SW480 (cell line): ENCODE measurements around the gene VENTX.

Experiments
- DNase-seq: peaks from one replicate; pipeline ENCODE4 v3.0.0-alpha.2; 2016; ENCODE audit warnings: low spot score

Gene VENTX, protein sequence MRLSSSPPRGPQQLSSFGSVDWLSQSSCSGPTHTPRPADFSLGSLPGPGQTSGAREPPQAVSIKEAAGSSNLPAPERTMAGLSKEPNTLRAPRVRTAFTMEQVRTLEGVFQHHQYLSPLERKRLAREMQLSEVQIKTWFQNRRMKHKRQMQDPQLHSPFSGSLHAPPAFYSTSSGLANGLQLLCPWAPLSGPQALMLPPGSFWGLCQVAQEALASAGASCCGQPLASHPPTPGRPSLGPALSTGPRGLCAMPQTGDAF

DNA sequence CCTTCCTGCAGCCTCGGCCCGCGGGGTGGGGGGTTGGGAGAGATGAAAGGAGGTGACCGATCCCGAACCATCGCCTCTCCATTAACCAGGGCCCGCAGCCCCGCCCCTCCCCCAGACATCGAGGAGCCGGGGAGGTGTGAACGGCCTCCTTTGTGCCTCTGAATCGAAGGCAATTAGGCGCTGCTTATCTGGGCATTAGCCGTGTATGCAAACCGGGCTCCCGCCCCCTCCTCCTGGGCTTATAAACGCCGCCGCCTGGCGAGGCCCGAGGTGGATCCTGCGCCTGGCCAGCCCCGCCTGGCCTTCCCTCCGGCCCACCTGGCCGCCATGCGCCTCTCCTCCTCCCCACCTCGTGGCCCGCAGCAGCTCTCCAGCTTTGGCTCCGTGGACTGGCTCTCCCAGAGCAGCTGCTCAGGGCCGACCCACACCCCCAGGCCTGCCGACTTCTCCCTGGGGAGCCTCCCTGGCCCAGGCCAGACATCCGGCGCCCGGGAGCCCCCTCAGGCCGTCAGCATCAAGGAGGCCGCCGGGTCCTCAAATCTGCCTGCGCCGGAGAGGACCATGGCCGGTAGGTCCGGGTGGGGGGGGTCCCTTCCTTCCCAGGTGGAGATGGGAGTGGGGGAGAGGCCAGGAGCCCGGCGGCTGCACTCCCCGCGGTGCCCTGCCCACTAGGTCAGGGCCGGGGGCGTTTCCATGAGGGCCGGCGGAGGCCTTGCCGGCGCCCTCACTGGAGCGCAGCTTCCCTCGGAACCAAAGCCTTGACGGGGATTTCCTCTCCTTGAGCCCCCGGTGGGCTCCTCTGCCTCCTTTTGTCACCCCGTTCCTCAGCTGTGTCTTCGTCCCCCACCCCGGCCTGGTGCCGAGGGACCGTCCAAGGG is at the start of gene VENTX:
VENTX (plus strand) TSS at position 268 of the 878 bp plus-strand sequence; CDS start at position 328, 60 bp downstream.
- DNase-seq, result no peak

DNA sequence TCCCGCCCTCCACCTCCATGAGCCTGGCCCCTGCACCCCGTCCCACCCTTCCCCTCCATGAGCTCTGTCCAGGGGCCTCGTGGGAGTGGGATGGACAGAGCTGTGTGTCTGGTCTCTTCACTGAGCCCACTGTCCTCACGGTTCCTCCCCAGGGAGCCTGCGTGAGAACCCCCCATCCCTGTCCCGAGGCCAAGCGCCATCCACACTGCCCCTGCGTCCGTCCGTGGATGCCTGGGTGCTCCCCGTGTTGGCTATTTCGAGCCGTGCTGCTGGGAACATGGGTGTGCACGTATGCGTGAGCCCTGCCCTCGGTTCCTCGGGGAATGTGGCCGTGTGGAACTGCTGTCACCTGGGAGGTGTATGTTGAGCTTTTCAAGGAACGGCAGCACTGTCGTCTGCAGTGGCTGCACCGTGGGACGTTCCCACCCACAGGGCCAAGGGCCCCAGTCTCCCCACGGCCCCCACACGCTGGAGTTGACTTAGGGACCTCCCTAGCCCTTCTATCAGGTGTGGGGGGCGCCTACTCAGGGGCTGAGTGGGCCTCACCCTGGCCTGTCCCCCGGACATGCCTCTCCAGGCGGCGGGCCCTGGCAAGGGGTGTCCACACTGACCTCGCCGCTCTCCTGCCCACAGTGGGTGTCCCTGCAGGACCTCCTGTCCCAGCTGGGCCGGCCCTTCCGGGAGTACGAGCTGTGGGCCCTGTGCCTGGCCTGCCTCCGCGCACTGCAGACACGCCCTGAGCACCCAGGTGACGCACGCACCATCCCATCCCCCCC is 49.6 kb upstream of the VENTX start:
- DNase-seq, result no peak

DNA sequence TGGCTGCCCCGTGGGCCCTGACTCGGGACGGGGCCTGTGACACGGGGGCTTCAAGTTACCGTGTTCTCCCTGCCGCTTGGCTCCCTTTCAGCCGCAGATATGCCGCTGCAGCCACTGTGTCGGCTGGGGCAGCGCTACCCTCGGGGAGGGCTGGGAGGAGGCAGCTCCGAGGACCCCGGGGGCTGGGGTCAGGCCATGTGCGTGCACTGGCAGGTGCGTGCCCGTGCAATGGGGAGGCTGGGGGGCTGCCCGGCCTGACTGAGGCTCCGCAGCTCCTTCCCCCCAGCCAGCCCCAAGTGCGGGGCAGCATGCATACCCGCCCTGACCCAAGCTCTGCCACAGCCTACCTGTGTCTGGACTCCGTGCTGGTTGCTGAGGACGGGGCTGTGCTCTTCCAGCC is 48.4 kb upstream of the VENTX start:
- DNase-seq, result no peak

DNA sequence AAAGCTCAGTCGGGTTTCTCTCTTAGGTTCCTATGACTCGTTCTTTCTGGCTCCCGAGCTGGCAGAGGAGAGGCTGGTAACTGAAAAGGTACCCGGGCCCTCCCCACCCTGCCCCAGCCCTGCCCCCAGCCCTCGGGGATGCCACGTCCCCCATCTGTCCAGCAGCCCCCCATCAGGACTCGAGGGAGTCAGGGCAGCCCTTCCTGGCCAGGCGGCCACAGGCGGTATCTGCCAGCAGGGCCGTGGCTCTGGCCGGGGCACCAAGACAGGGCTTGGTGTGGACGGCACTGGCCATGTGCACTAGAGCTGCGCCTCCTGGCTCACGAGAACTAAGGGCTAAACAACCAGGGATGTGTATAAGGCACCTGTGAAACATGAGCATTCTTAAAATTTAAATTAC is 47.9 kb upstream of the VENTX start:
- no peak for DNase-seq

DNA sequence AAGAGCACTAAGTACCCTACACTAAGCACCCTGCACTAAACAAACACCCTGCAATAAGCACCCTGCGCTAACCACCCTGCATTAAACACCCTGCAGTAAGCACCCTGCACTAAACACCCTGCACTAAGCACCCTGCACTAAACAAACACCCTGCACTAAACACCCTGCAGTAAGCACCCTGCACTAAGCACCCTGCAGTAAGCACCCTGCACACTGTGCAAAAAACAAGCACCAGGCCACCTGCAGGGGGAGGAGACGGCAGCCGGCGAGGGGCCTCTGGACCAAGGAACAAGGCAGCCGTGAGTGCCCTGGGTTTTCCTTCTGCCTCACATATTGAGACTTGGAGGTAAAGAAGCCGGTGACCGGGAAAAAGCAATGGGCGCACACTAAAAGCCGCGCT is 47.4 kb upstream of the VENTX start:
- DNase-seq, result no peak

DNA sequence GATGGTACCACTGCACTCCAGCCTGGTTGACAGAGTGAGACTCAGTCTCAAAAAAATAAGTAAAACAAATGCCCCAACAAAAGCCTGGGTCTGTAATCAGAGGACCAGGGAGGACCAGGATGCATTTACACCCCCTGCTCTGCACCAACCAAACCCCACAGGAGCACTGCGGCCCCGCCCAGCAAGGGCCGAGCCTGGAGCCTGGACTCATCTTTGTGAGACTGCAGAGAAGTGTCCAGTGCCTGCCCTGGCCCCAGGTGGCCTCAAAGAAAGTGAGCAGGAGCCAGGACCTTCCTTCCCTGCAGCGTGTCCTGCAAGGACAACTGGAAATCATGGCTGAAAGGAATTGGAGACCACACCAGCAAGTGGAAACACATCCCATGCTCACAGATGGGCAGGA is 46.0 kb upstream of the VENTX start:
- DNase-seq, result no peak

DNA sequence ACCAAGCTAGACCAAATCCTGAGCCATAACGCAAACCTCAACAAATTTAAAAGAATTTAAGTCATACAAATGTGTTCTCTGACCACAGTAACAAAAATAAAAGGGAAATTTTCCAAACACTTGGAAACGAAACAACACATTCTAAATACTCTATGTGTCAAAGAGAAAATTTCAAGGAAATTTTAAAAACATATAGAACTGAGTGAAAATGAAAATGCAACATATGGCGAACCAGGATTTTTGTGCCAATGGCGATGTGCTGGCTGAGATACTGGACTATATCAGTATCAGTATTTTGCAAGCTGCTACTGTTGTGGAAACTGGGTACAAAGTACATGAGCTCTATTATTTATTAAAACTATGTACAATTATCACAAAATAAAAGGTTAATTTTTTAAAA is 43.5 kb upstream of the VENTX start:
- DNase-seq, result no peak

DNA sequence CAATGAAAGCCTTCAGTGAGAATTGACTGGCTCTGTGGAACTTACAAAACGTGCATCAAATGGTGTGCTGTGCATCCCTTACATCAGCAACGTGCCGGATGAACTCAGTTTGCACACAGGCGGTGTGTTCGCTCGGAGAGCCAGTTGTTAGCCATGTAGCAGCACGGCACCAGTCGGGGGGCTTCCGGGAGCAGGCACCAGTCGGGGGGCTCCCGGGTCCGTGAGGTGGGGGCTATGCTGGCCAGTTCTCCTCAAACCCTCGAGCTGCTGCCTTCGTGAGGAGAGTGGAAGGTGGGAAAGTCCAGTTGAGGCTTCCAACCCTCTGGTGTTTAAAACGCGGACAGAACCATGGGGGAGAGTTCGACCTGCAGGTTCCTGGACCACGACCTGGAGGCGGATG is 42.6 kb upstream of the VENTX start:
- no peak for DNase-seq

DNA sequence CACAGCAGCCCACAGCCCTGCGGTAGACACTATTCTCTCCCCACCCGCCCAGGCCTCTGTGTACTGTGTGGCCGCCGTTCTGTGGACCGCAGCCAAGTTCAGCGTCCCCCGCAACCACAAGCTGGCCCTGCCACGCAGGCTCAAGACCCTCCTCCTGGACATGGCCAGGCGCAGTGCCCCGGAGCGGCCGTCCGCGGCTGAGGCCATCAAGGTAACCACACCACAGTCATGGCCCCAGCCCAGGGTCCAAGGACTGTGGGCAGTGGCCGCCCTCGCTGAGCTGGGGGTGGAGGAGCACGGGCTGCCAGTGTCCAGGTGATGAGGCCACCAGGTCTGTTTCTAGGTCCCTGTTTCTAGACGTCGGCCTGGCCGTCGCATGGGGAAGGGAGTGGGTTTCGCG is 42.0 kb upstream of the VENTX start:
- DNase-seq, result no peak

DNA sequence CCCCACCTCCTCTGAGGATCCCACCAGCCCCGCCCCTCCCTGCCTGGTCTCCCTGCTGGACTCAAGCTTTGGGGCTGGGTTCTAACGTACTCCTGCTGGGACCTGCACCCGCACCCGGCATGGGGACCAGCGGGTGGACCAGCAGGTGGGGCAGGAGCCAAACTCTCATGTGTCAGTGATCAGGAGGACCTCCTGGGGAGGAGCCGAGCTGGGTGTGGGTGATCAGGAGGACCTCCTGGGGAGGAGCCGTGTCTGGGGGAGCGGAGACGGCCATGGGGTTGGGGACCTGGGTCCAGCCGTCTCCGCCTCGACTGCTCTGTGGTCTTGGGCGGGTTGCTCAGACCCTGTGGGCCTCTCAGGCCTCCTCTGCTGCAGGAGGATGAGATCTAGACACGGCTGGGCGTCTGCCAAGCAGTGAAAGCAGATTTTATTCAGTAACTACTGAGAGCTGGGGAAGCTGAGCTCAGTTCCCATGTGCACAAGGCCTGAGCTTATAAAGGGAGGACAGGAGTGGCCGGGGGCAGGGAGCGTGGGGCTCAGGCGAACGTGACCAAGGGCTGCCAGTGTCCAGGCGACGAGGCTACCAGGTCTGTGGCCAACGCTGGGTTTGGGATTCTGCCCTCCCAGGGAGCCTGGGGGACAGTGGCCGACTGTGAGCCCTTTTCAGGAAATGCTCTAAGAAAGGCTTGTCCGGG is 41.3 kb upstream of the VENTX start:
- DNase-seq, result no peak

DNA sequence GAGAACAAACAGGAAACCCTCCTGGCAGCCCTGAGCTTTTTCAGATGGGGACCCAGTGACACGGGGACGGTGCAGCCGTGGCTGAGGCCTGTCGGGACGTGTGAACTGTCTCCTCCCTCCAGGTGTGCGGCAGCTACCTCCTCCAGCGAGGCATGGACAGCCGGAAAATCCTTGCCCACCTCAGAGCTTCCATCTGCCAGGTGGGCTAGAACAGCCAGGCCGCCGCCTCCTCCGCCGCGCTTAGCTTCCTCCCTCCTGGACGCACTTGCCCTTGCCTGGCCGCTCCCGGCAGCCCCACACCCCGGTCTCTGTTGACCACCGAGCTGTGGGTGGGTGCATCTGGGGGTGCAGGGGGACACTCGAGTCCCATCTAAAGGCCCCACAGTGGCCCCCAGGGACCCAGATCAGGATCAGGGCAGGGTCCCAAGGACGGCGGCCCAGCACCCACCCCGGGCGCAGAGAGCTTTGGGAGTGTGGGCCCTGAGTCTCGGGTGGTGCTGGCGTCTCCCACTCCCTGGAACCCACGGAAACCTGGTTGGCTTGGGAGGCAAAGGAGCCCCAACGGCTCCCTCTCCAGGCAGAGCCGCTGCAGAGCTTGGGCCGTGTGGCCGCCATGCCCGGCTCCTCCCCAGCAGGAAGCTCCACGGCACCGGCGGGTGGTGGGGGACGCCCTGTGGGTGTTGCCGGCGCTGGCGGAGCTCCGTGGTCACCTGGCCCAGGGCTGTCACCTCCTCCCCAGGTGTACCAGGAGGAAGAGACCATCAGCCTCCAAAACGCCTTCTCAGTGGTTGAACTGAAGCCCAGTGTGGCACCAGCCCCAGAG is 40.5 kb upstream of the VENTX start:
- DNase-seq, result no peak

DNA sequence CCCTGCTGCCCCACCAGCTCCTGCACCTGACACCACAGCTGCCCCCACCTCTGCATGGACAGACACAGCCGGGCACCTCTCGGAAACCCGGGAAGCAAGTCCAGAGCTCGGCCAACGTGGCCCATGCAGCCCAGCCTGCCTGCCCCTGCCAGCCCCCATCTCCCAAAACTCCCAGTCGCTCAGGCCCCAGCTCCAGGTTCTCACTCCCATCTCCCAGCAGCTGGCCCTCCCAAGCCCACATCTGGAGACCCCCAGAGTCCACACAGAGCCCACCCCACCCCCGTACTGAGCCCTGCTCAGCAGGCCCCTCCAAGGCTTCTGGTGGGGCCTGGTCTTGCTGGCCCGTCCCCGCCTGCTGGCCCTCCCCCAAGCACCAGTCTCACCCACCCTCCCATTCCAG is 39.9 kb upstream of the VENTX start:
- no peak for DNase-seq

DNA sequence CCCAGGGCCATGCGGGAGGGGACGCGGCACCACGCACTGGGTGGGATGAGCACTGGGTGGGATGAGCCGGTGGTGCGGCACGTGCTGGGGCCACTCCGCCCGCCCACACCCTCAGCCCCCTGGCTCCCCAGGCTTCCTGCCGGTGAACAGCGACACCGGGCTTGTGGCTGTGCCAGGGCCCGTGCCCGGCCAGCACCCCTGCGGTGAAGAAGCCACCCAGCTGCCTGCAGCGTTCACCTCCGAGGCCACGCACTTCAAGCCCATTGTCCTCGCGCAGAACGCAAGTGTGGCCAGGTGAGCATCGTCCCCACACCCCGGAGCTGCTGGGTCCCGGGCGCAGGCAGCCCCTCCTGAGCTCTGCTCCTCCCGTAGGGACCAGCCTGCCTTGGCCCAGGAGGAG is 39.4 kb upstream of the VENTX start:
- no peak for DNase-seq

DNA sequence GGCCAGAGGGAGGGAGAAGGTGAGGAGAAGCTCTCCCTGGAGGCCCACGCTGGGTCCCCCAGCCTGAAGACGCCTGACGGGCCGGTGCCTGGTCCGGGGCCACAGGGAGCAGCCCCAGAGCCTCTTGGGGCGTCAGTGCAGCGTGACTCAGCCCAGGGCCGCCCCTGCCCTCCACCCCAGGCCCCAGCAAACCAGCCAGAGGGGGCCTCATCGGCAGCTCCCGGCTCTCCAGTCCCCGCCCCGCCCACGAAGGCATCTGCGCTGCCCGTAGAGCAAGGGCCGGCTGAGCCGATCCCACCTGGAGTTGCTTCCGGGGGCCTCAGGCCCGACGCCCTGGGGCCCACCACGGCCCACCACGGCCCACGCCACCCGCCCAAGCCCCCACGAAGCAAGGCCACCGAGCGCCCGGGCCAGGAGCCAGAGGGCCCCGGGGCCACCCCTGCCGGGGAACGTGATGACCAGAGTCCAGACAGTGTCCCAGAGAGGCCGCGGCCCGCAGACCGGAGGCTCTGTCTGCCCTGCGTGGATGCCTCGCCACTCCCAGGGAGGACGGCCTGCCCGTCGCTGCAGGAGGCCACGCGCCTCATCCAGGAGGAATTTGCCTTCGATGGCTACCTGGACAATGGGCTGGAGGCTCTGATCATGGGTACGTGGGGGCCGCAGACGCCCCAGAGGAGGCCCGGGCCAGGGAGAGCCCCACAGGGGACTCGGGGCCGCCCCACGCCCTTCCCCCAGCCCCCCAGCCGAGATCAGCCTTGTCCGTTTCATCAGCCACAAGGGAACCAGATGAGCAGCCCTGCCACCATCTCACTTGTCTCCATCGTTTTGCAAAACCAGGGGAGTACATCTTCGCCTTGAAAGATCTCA is 38.8 kb upstream of the VENTX start:
- no peak for DNase-seq

DNA sequence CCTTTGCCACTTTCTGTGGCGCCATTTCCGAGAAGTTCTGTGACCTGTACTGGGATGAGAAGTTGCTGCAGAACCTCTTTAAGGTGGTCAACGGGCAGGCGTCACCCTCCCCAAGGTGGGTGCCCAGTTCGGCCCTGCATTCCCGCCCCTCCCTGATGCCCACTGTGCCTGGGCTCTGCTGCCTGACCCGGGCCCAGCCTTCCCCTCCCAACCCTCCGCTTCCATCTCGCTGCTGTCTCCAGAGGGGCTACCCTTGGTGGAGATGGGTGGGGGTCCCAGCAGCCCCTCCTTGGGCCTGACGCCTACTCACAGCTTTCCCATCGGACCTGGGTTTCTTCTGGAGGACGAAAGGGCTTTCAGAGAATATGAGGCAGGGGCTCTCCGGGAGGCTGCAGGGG is 38.2 kb upstream of the VENTX start:
- no peak for DNase-seq

DNA sequence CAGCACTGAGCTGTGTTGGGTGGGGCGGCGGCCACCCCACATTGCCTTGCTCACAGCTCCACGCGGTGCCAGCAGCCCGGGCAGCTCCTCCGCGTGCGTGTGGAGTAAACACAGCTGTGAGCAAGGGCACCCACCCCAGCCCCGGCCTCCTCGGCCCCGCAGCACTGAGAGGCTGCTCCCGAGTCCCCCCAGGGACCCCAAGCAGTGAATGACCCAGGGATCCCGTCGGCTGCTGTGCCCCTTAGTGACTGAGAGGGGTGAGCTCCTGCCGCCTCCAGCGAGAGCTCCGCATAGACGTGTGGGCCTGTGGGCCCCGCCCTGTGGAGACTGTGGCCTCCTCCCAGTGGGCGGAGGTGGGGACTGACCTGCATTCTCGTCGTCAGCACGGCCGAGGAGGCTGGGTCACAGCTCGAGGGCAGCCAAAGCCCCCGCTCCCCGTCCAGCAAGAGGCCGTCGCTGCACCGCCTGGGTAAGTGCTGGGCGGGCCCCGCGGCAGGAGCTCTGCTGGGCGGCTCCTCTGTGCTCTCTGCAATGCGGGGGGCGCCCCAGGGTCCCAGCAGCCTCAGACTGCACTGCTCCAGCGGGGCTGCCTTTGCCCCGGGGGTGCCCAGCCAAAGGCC is 37.6 kb upstream of the VENTX start:
- DNase-seq, result no peak

DNA sequence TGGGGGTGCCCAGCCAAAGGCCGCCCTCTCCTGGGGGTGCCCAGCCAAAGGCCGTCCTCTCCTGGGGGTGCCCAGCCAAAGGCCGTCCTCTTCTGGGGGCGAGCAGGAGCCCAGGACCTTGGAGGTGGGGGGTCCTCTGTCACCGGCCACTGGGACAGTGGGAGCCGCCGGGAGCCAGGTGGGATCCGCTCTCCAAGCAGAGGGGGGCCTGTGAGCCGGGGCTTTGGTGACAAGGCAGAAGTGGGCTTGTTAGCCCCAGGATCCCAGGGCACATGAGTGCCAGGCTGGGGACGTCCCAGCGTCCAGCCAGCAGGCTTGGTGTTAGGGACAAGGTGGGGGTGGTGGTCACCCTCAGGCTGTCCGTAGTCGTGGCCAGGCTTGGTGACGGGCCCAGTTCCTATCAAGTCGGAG is 37.0 kb upstream of the VENTX start:
- DNase-seq, result no peak

DNA sequence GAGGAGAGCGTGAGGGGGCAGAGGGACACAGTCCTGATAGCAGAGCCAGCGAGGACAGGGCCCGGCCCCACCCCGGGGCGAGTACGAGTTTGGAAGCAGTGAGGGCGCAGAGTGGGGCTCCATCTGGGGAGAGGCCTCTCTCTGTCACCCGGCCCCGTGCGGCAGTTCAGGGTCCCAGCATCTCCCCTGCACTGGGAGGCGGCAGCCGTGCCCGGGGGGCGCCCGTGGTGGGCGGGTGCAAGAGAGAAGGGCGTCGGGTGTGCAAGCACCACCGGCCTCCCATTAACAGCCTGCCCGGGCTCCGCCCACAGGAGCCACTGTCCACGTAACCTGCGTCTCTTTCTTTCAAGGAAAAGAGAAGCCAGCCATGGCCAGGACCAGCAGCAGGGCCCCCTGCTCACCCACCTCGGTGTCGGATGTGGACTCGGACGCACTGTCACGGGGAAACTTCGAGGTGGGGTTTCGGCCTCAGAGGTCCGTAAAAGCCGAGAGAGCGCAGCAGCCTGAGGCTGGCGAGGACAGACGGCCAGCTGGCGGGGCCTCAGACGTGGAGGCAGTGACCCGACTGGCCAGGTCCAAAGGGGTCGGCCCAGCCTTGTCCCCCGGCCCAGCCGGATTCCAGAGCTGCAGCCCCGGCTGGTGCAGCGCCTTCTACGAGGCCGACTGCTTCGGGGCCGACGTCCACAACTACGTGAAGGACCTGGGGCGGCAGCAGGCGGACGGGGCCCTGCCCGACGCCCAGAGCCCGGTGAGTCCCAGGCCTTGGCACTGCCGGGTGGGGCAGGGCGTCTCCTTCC is 36.3 kb upstream of the VENTX start:
- DNase-seq, result no peak
